WTC11 (cell line): ENCODE measurements around the gene LAMA5. TPM values are rescaled to one million over a fixed set of nuclear protein-coding genes. Genes with fewer than 3 reads are reported as not detected.

Experiments used
- ATAC-seq: fragments of 200-7000 bp; cut with Tn5 transposase; 2 replicates; pipeline ENCODE4 v1.10.0; 2021; ENCODE audit warnings: mild to moderate bottlenecking, moderate library complexity
- CTCF ChIA-PET: fragments of 300-600 bp; sonication (Branson Sonifier 250); formaldehyde crosslinking; loops from one replicate; lab custom pipeline; 2021; ENCODE audit warnings: antibody characterized with exemption; lab: Charles Lee
- POLR2A ChIA-PET: fragments of 350-600 bp; sonication (Branson Sonifier 250); formaldehyde crosslinking; loops from one replicate; lab custom pipeline; 2021; ENCODE audit warnings: antibody characterized with exemption; lab: Charles Lee
- DNase-seq: peaks from one replicate; pipeline ENCODE4 v3.0.0; 2021; ENCODE audit warnings: low spot score
- H3K27ac Mint-ChIP-seq: 2 replicates; pipeline ENCODE4 v1.8.0; 2021; ENCODE audit warnings: mixed read lengths
- H3K27me3 Mint-ChIP-seq: 2 replicates; pipeline ENCODE4 v1.8.0; 2021; ENCODE audit warnings: low read depth, mild to moderate bottlenecking, moderate library complexity, mixed read lengths
- H3K36me3 Mint-ChIP-seq: 2 replicates; pipeline ENCODE4 v1.8.0; 2021; ENCODE audit warnings: mixed read lengths
- H3K4me1 Mint-ChIP-seq: 2 replicates; pipeline ENCODE4 v1.8.0; 2022; ENCODE audit warnings: mixed read lengths
- H3K4me3 Mint-ChIP-seq: 2 replicates; pipeline ENCODE4 v1.8.0; 2021; ENCODE audit warnings: mild to moderate bottlenecking, moderate library complexity, mixed read lengths
- H3K9me3 Mint-ChIP-seq: 2 replicates; pipeline ENCODE4 v1.8.0; 2021; ENCODE audit warnings: mixed read lengths
- CDX4 ChIP-seq: fragments of 250-450 bp; sonication (Bioruptor Pico); IDR thresholded peaks from 2 replicates; pipeline ENCODE4 v1.9.0; 2021; ENCODE audit warnings: moderate library complexity, mild to moderate bottlenecking, inconsistent platforms, borderline replicate concordance
- CTCF ChIP-seq: fragments of 200-600 bp; IDR thresholded peaks from 2 replicates; pipeline ENCODE4 v1.8.0; 2022; ENCODE audit warnings: antibody characterized with exemption
- GABPB1 ChIP-seq: sonication (generic); formaldehyde crosslinking; IDR thresholded peaks from 2 replicates; pipeline ENCODE4 v1.8.1; 2023; ENCODE audit warnings: mild to moderate bottlenecking, missing genetic modification reagents
- GTF2I ChIP-seq: fragments of 250-450 bp; sonication (Bioruptor Pico); conservative IDR thresholded peaks from 2 replicates; pipeline ENCODE4 v1.4.0; 2021; ENCODE audit warnings: mild to moderate bottlenecking
- MAX ChIP-seq: sonication (generic); formaldehyde crosslinking; IDR thresholded peaks from 2 replicates; pipeline ENCODE4 v1.8.0; 2022; ENCODE audit warnings: mild to moderate bottlenecking, missing genetic modification reagents
- MYBL2 ChIP-seq: sonication (generic); formaldehyde crosslinking; IDR thresholded peaks from 2 replicates; pipeline ENCODE4 v1.8.1; 2023; ENCODE audit warnings: mild to moderate bottlenecking, moderate library complexity, missing genetic modification reagents
- NR2C2 ChIP-seq: sonication (generic); formaldehyde crosslinking; IDR thresholded peaks from 2 replicates; pipeline ENCODE4 v1.8.0; 2022; ENCODE audit warnings: mild to moderate bottlenecking, missing genetic modification reagents
- ZBTB21 ChIP-seq: sonication (generic); formaldehyde crosslinking; IDR thresholded peaks from 2 replicates; pipeline ENCODE4 v1.8.1; 2023; ENCODE audit warnings: mild to moderate bottlenecking, missing genetic modification reagents, borderline replicate concordance
- ZNF281 ChIP-seq: sonication (generic); formaldehyde crosslinking; IDR thresholded peaks from 2 replicates; pipeline ENCODE4 v1.8.0; 2023; ENCODE audit warnings: mild to moderate bottlenecking, missing genetic modification reagents
- total RNA-seq: library from RNA; stranded (reverse); gene quantifications from 3 replicates; pipeline ENCODE4 v1.2.3, GENCODE V29; 2021
- TF ChIP-seq, protein P1 (sequence below): sonication (generic); formaldehyde crosslinking; IDR thresholded peaks from 2 replicates; pipeline ENCODE4 v1.8.0; 2022; ENCODE audit warnings: mild to moderate bottlenecking, missing genetic modification reagents
- TF ChIP-seq, protein P2 (sequence below): sonication (generic); formaldehyde crosslinking; IDR thresholded peaks from 2 replicates; pipeline ENCODE4 v1.8.1; 2023; ENCODE audit warnings: mild to moderate bottlenecking, moderate library complexity, missing genetic modification reagents
- TF ChIP-seq, protein P3 (sequence below): sonication (generic); formaldehyde crosslinking; conservative IDR thresholded peaks from 2 replicates; pipeline ENCODE4 v1.8.1; 2022; ENCODE audit warnings: mild to moderate bottlenecking, missing genetic modification reagents
- TF ChIP-seq, protein P4 (sequence below): sonication (generic); formaldehyde crosslinking; IDR thresholded peaks from 2 replicates; pipeline ENCODE4 v1.8.1; 2022; ENCODE audit warnings: mild to moderate bottlenecking, moderate library complexity, missing genetic modification reagents
- TF ChIP-seq, protein P5 (sequence below): sonication (generic); formaldehyde crosslinking; IDR thresholded peaks from 2 replicates; pipeline ENCODE4 v1.8.0; 2023; ENCODE audit warnings: missing genetic modification reagents, mild to moderate bottlenecking, borderline replicate concordance

Gene LAMA5
- total RNA-seq, 1 experiment from 2014 or later, result 329 TPM

- ATAC-seq, result peak; percentile 72
- H3K36me3 Mint-ChIP-seq, result no peaks in the 10 kb centered on the region
- DNase-seq, result peak; percentile 87
- no peak overlapping the region for H3K4me3 Mint-ChIP-seq
- CTCF ChIA-PET, result interaction anchor here (0.6 to 2.2 kb wide), 25 partner anchors 8 to 393 kb away, joined by 3 to 17 read pairs (median 4); partner anchors contain the start of genes RBBP8NL and RPS21
- peaks cover 15% of the 10 kb centered on the region for H3K4me1 Mint-ChIP-seq
- no peak overlapping the region for H3K27ac Mint-ChIP-seq
- TF ChIP-seq NR2C2 (no peak), MYBL2 (CRISPR knock-in tag) (no peak), GABPB1 (CRISPR knock-in tag) (no peak), CTCF (peak; percentile 64), MAX (CRISPR knock-in tag) (0 out of 2 replicates have a peak, but pooled peaks have one; percentile 54)
- TF ChIP-seq, protein P1, sequence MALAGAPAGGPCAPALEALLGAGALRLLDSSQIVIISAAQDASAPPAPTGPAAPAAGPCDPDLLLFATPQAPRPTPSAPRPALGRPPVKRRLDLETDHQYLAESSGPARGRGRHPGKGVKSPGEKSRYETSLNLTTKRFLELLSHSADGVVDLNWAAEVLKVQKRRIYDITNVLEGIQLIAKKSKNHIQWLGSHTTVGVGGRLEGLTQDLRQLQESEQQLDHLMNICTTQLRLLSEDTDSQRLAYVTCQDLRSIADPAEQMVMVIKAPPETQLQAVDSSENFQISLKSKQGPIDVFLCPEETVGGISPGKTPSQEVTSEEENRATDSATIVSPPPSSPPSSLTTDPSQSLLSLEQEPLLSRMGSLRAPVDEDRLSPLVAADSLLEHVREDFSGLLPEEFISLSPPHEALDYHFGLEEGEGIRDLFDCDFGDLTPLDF, result no peak
- TF ChIP-seq, protein P2, sequence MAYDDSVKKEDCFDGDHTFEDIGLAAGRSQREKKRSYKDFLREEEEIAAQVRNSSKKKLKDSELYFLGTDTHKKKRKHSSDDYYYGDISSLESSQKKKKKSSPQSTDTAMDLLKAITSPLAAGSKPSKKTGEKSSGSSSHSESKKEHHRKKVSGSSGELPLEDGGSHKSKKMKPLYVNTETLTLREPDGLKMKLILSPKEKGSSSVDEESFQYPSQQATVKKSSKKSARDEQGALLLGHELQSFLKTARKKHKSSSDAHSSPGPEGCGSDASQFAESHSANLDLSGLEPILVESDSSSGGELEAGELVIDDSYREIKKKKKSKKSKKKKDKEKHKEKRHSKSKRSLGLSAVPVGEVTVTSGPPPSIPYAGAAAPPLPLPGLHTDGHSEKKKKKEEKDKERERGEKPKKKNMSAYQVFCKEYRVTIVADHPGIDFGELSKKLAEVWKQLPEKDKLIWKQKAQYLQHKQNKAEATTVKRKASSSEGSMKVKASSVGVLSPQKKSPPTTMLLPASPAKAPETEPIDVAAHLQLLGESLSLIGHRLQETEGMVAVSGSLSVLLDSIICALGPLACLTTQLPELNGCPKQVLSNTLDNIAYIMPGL (CRISPR knock-in tag), result peak; percentile 59; the same call in 1 of the 2 replicates
- POLR2A ChIA-PET, result interaction anchor here (1.3 to 1.7 kb wide), 2 partner anchors 11 to 14 kb away, joined by 4 to 5 read pairs; partner anchors contain the start of gene RPS21
- H3K9me3 Mint-ChIP-seq, result peaks cover 9% of the 10 kb centered on the region; the same call in 1 of the 2 replicates
- no peaks in the 10 kb centered on the region for H3K27me3 Mint-ChIP-seq
These were observed 34.2 kb upstream of the LAMA5 start for GRCh38 chr20:62401331-62401779.

DNA sequence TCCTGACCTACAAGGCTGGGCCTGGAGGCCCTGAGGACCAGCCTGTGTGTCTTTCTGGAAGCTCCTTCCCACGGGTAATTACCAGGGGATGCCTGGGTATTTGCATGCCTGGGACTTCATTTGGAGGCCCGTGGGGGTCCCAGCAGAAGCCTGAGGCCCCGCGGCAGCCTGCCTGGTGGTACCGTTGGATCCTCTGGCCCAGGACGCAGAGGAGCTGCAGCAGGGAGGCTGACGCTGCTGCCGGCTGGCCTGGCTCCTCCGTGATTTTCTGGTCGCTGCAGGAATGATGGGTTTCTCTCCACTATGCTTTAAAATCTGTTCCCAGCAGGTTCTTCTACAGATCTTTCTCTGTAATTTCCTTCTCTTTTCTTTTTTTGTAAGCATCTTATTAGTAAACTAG is 33.4 kb upstream of the LAMA5 start:
- DNase-seq (no peak), ATAC-seq (no peak)
- peak overlapping the region; percentile 7; the same call in 1 of the 2 replicates for H3K27ac Mint-ChIP-seq
- peaks cover 9% of the 10 kb centered on the region for H3K4me1 Mint-ChIP-seq
- ChIA-PET CTCF (interaction anchor here (0.6 to 2.2 kb wide), 23 partner anchors 9 to 394 kb away, joined by 3 to 17 read pairs (median 4); partner anchors contain the start of genes RBBP8NL and RPS21), POLR2A (interaction anchor here (1.3 to 1.7 kb wide), 2 partner anchors 10 to 14 kb away, joined by 4 to 5 read pairs; partner anchors contain the start of gene RPS21)
- H3K9me3 Mint-ChIP-seq, result peaks cover 9% of the 10 kb centered on the region; the same call in 1 of the 2 replicates
- H3K27me3 Mint-ChIP-seq, result no peaks in the 10 kb centered on the region
- H3K36me3 Mint-ChIP-seq, result no peaks in the 10 kb centered on the region
- no peak overlapping the region for H3K4me3 Mint-ChIP-seq
- no peak for TF ChIP-seq CDX4 (CRISPR knock-in tag)
- TF ChIP-seq, protein P3, sequence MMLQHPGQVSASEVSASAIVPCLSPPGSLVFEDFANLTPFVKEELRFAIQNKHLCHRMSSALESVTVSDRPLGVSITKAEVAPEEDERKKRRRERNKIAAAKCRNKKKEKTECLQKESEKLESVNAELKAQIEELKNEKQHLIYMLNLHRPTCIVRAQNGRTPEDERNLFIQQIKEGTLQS (CRISPR knock-in tag), result no peak
- no peak for TF ChIP-seq ZNF281
- TF ChIP-seq, protein P4, sequence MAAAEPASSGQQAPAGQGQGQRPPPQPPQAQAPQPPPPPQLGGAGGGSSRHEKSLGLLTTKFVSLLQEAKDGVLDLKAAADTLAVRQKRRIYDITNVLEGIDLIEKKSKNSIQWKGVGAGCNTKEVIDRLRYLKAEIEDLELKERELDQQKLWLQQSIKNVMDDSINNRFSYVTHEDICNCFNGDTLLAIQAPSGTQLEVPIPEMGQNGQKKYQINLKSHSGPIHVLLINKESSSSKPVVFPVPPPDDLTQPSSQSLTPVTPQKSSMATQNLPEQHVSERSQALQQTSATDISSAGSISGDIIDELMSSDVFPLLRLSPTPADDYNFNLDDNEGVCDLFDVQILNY (CRISPR knock-in tag), result no peak
- no peak for TF ChIP-seq ZBTB21
- TF ChIP-seq, protein P5, sequence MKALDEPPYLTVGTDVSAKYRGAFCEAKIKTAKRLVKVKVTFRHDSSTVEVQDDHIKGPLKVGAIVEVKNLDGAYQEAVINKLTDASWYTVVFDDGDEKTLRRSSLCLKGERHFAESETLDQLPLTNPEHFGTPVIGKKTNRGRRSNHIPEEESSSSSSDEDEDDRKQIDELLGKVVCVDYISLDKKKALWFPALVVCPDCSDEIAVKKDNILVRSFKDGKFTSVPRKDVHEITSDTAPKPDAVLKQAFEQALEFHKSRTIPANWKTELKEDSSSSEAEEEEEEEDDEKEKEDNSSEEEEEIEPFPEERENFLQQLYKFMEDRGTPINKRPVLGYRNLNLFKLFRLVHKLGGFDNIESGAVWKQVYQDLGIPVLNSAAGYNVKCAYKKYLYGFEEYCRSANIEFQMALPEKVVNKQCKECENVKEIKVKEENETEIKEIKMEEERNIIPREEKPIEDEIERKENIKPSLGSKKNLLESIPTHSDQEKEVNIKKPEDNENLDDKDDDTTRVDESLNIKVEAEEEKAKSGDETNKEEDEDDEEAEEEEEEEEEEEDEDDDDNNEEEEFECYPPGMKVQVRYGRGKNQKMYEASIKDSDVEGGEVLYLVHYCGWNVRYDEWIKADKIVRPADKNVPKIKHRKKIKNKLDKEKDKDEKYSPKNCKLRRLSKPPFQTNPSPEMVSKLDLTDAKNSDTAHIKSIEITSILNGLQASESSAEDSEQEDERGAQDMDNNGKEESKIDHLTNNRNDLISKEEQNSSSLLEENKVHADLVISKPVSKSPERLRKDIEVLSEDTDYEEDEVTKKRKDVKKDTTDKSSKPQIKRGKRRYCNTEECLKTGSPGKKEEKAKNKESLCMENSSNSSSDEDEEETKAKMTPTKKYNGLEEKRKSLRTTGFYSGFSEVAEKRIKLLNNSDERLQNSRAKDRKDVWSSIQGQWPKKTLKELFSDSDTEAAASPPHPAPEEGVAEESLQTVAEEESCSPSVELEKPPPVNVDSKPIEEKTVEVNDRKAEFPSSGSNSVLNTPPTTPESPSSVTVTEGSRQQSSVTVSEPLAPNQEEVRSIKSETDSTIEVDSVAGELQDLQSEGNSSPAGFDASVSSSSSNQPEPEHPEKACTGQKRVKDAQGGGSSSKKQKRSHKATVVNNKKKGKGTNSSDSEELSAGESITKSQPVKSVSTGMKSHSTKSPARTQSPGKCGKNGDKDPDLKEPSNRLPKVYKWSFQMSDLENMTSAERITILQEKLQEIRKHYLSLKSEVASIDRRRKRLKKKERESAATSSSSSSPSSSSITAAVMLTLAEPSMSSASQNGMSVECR (CRISPR knock-in tag), result no peak
- no peak for TF ChIP-seq GTF2I (CRISPR knock-in tag)
